Epithelial cell of prostate (primary cell): ENCODE data around the gene PCED1B.
"Not testable (repeated sequence)": the region's sequence is repeated elsewhere in the genome, so short reads cannot be mapped to it uniquely, and the experiment has no call there.

Experiments
- DNase-seq: peaks from one replicate; pipeline ENCODE4 v3.0.0-alpha.2; 2011; ENCODE audit warnings: low read depth, low spot score
- H3K27ac ChIP-seq: fragments of 450-650 bp; 2 replicates; pipeline ENCODE4 v1.5.1; 2017; ENCODE audit warnings: mild to moderate bottlenecking

PCED1B gene, protein sequence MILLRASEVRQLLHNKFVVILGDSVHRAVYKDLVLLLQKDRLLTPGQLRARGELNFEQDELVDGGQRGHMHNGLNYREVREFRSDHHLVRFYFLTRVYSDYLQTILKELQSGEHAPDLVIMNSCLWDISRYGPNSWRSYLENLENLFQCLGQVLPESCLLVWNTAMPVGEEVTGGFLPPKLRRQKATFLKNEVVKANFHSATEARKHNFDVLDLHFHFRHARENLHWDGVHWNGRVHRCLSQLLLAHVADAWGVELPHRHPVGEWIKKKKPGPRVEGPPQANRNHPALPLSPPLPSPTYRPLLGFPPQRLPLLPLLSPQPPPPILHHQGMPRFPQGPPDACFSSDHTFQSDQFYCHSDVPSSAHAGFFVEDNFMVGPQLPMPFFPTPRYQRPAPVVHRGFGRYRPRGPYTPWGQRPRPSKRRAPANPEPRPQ

GRCh38 chr12:47079468-47079980 is at the start of gene PCED1B, which contains the start of gene AMIGO2:
Gene PCED1B (plus strand): TSS chr12:47079621. CDS start chr12:47235064, 155,443 bp downstream.
Gene AMIGO2 (minus strand): TSS chr12:47079959. CDS start chr12:47079002, 957 bp downstream.
- DNase-seq = no peak
- peak within 1 kb of the TSS; percentile 94 for H3K27ac ChIP-seq

GRCh38 chr12:47029903-47030302 is 49.5 kb upstream of the PCED1B start:
- H3K27ac ChIP-seq = no peak overlapping the region
- no peak for DNase-seq

DNA sequence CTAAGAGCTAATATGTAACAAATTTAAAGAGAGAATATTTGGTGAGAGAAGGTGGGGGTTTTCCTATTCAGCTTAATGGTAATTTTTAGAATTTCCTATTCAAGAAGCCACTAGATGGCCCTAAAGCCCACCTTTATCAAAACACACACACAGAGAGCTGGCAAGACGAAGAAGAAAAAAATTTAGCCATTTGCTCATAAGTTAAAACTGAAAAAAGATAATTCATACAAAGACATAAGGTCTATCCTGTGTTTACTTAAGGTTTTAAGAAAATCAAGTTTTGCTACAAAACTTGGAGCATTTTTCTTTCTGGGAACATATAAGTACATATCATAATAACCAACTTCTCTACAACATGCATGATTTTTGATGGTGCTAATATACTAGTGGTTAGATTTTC is 46.8 kb upstream of the PCED1B start:
- H3K27ac ChIP-seq = peak overlapping the region; percentile 74
- no peak for DNase-seq

DNA sequence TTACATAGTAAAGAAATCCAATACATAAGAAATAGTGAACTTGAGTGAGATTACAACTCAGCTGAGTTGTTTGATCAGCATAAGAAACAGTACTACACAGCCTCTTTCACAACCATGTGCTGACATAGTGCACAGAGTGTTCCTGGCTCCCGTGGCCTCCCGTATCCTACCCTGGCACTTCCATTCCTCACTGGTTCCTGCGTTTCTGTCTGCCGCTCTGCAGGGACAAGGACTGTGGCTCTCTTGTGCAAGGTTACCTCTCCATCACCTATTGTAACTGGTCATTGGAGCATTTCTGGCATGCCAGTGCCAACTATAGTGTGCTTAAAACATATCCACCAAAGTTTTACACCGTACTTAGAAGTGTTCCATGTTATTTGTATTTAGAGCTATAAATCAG is 46.3 kb upstream of the PCED1B start:
- no peak for DNase-seq
- peak overlapping the region; percentile 74 for H3K27ac ChIP-seq

DNA sequence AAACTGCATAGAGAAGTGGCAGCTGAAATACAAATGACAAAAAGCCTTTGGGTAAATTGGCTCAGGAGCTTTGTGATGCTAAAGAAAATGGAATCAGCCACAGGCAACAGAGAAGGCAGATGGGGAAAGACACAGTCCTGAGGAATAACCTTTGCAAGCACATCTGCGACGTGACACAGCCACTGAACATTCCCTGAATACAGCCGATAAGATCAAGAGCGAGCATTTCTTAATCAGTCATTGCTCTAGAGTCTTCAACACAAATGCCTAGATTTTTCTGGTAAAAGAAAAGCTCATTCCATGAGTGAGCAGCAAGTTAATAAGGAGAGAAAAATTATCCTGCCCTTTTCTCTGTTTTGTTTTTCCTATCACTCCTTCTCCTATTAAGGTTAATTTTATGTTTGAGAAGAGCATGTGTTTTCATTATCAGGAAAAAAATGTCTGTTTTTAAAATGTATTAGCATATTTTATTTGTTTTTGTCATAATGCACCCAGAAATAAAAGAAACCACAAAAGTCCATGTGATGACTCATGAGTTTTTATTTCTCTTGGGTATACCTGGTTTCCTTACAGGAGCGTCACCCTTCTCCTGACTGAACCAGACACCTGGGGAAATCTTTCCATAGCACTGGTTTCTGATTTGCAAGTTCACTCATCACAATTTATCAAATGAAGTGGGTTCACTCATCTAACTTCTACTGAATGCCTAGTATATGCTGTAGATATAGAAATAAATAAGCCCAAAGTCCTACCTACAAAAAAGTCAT is 45.4 kb upstream of the PCED1B start:
- H3K27ac ChIP-seq = peak overlapping the region; percentile 74
- no peak for DNase-seq

DNA sequence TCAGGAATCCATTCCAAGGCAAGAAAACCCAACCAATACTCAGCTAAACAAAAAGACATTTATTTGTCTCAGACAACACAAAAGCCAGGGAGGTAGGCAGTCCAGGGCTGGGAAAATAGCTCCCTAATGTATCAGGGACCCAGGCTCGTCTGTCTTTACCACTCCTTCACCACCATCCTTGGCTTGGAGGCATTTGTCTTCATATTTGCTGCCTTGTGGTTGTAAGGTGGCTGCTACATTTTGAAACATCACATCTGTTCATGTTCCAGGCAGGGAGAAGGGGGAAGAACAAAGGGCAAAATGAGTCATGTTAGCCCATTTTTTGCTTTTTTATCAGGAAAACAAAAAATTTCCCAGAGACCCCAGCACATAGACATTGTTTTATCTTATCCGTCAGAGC is 44.8 kb upstream of the PCED1B start:
- peak overlapping the region; percentile 74 for H3K27ac ChIP-seq
- no peak for DNase-seq

- peak overlapping the region; percentile 74 for H3K27ac ChIP-seq
- DNase-seq = no peak
Measured at GRCh38 chr12:47035484-47035883, 43.9 kb upstream of the PCED1B start.

DNA sequence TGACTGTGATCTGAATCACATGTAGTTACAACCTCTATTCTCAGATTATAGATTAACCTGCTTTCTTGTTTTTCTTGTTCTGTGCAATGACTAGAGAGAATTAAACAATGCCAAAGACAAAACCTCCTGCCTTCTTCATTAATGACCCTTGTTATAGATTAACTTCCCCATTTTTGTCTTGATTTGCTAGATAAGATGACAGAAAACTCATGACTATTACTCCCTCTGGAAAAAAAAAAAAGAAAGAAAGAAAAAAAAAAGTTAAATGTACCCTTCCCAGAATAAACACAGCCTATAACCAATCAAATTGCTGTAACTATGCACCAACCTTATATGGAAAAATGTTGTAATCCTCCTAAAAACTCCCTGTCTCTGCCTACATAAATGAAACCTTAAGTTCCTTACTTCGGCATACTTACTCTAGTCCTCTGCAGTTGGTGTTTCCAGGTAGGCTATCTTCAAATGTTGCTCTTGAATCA is 41.1 kb upstream of the PCED1B start:
- DNase-seq = no peak
- peak overlapping the region; percentile 73 for H3K27ac ChIP-seq

GRCh38 chr12:47039079-47039478 is 40.3 kb upstream of the PCED1B start:
- DNase-seq = no peak
- peak overlapping the region; percentile 73 for H3K27ac ChIP-seq

DNA sequence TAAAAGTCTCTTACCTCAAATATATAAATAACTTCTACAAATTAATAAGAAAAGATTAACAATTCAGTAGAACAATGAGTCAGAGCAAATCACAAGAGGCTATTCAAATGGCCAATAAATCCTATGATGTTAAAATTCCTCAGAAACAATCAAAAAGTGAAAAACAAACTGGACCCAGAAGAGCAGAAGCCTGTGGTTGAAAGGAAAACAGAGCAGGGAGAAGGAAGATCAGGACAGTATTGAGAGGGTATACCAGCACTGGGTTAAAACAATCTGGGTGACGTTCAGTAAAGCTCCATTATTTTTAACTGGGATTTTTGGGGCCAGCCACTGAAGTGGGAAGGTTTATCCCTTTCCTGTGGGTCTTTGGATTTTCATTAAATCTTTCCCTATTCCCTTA is 39.7 kb upstream of the PCED1B start:
- no peak for DNase-seq
- H3K27ac ChIP-seq = no peak overlapping the region

DNA sequence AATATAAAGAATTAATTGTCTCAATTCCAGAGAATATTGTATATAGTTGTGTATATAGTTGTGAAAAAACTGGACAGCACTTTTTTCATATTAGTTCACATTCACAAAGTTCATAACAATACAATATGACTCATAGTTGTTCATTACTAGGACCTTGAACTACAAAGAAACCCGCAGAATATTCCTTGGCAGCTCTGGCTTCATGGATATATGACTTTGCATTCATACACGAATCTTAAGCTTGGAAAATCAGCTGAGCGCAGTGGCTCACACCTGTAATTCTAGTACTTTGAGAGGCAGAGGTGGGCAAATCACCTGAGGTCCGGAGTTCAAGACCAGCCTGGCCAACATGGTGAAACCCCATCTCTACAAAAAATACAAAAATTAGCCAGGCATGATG is 38.1 kb upstream of the PCED1B start:
- DNase-seq = no peak
- H3K27ac ChIP-seq = no peak overlapping the region

GRCh38 chr12:47048541-47048940 is 30.9 kb upstream of the PCED1B start:
- H3K27ac ChIP-seq = no peak overlapping the region
- no peak for DNase-seq

DNA sequence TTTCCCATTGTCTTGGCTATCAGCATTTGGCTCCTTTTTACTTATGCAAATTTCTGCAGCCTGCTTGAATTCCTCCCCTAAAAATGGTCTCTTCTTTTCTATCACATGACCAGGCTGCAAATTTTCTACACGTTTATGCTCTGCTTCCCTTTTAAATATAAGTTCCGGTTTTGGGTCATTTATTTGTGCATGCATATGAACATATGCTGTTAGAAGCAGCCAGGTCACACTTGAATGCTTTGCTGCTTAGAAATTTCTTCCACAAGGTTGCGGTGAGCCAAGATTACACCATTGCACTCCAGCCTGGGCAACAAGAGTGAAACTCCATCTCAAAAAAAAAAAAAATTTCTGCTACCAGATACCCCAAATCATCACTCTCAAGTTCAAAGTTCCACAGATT is 28.1 kb upstream of the PCED1B start:
- H3K27ac ChIP-seq, DNase-seq: not testable (repeated sequence)

GRCh38 chr12:47052274-47052673 is 27.1 kb upstream of the PCED1B start:
- H3K27ac ChIP-seq = no peak overlapping the region
- no peak for DNase-seq

- DNase-seq = no peak
- no peak overlapping the region for H3K27ac ChIP-seq
Measured at GRCh38 chr12:47053961-47054360, 25.5 kb upstream of the PCED1B start.

DNA sequence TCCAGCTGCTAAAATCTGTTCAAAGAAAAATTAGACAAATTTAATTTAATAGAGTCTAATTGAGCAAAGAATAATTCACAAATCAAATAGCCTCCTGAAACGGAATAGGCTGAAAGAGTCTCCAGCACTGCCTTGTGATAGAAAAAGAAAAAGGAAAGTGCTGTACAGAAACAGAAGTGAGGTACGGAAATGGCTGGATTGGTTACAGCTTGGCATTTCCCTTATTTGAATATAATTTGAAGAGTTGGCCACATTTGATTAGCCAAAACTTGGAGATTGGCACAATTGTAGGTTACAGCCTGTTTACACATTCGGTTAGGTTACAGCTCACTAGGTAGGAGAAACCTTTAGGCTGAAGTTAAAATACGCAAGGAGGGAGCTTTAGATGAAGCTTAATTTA is 24.8 kb upstream of the PCED1B start:
- no peak for DNase-seq

GRCh38 chr12:47055856-47056255 is 23.6 kb upstream of the PCED1B start:
- not testable (repeated sequence) for H3K27ac ChIP-seq, DNase-seq

More for the DNA sequence above, 24.8 kb upstream of the PCED1B start:
- no peak overlapping the region for H3K27ac ChIP-seq

DNA sequence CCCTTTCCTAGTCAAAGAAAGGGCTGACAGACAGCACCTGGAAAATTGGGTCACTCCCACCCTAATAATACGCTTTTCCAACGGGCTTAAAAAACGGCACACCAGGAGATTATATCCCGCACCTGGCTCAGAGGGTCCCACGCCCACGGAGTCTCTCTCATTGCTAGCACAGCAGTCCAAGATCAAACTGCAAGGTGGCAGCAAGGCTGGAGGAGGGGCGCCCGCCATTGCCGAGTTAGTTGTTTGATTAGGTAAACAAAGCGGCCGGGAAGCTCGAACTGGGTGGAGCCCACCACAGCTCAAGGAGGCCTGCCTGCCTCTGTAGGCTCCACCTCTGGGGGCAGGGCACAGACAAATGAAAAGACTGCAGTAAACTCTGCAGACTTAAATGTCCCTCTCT is 22.5 kb upstream of the PCED1B start:
- not testable (repeated sequence) for DNase-seq, H3K27ac ChIP-seq

GRCh38 chr12:47058640-47059039 is 20.8 kb upstream of the PCED1B start:
- not testable (repeated sequence) for H3K27ac ChIP-seq, DNase-seq

DNA sequence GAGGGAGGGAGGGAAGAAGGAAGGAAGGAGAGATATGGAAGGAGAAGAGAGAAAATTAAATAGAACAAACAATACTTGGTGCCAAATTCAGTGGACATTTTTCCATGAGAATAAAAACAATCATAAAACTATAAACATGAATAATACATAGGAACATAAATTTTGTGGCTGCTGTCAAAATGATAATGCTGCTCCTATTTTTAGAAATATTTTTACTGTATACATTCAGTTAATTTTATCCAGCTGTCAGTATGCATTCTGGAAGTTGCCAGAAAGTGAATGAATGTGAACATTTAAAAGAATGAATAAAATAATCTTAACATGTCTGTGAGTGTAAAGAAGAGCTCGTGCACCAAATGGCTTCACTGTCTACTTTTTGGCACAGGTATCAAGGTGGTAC is 13.9 kb upstream of the PCED1B start:
- H3K27ac ChIP-seq = no peak overlapping the region
- DNase-seq = no peak
